Urinary bladder (tissue), 4 donors: ENCODE data around the gene PLCH1. TPM values are rescaled to one million over a fixed set of nuclear protein-coding genes. Genes with fewer than 3 reads are reported as not detected.

Source experiments
- DNase-seq: peaks from one replicate; pipeline ENCODE4 v3.0.0-alpha.2; 2015; ENCODE audit errors: extremely low spot score
- H3K27ac ChIP-seq: one replicate; pipeline ENCODE4 v1.5.1; 2013; ENCODE audit warnings: low read depth, mild to moderate bottlenecking, moderate library complexity
- H3K36me3 ChIP-seq: one replicate; pipeline ENCODE4 v1.6.1; 2013; ENCODE audit warnings: mild to moderate bottlenecking, moderate library complexity; ENCODE audit not compliant: insufficient read depth
- H3K4me1 ChIP-seq: one replicate; pipeline ENCODE4 v1.6.1; 2013; ENCODE audit warnings: mild to moderate bottlenecking, moderate library complexity; ENCODE audit not compliant: insufficient read depth
- H3K4me3 ChIP-seq: one replicate; pipeline ENCODE4 v1.5.1; 2013; ENCODE audit warnings: low read depth, low read length
- WGBS: extraction: QIAGEN DNeasy Blood & Tissue Kit; methylation state at CpG from one replicate; pipeline ENCODE4 v1.1.7; 2013; 5-methylcytosine and 5-hydroxymethylcytosine counted together
- polyA plus RNA-seq: library from polyadenylated mRNA; stranded (reverse); fragments of 200-250 nt; gene quantifications from one replicate; pipeline ENCODE4 v1.2.3, GENCODE V29; 2013
- total RNA-seq: library from RNA; depleted of rRNA; stranded (reverse); fragments of >200 nt; gene quantifications from one replicate; pipeline ENCODE4 v1.2.3, GENCODE V29; 2014
- donor health status: healthy with polysubstance abuse.
- donor health status: healthy.

PLCH1 gene
- total and polyA plus RNA-seq, 2 donors: 0.27 to 3.2 TPM

GRCh38 chr3:155581579-155581978, 163.3 kb downstream of the PLCH1 start:
- no peaks in the 10 kb centered on the region for H3K36me3 ChIP-seq
- no peaks in the 10 kb centered on the region for H3K4me1 ChIP-seq
- no peak for DNase-seq
- 85% methylated on average over 10 of the region's 10 CpGs for WGBS
- no peak overlapping the region for H3K27ac ChIP-seq
- H3K4me3 ChIP-seq: no peak overlapping the region

DNA sequence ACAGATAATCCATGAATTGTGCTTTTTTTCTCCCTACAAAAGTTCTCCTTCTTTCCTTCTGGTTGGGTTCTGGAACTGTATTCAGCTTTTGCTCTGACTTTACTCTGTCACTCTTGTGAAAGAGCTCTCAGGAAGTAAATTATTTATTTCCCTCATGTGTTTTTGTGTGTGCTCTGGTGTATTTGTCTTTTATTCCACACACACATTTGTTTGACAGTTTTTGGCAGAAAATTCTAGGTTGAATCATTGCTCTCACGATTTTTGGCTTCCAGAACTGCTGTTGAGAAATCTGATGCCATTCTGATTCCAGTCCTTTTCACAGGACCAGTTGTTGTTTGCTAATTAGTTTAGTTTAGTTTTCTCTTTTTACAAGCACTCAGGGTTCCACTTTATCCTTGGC, 172.8 kb downstream of the PLCH1 start:
- Histone ChIP-seq H3K27ac (no peak overlapping the region), H3K4me3 (no peak overlapping the region), H3K4me1 (no peaks in the 10 kb centered on the region), H3K36me3 (no peaks in the 10 kb centered on the region)
- 6% methylated on average over 1 of the region's 1 CpG for WGBS
- DNase-seq: no peak

DNA sequence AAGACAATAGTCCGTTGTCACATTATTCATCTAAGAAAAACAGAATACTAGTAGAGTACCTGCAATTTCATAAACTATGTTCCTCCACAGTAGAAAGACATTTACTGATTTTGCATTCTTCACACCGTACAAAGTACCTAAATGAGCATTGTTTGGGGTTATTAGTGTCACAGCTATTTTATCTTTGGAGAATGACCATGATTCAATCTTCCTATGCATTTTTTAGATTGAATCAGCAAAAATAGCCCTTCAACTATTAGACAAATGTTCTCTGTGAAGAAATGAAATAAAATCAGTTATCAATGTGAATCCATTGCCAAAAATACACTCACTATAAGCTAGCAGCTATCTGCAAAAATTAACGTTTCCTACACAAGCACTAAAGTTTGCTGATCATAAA, 176.6 kb downstream of the PLCH1 start:
- Histone ChIP-seq H3K27ac (no peak overlapping the region), H3K36me3 (no peaks in the 10 kb centered on the region), H3K4me1 (no peaks in the 10 kb centered on the region), H3K4me3 (no peak overlapping the region)
- 81% methylated on average over 3 of the region's 3 CpGs for WGBS
- DNase-seq: no peak

DNA sequence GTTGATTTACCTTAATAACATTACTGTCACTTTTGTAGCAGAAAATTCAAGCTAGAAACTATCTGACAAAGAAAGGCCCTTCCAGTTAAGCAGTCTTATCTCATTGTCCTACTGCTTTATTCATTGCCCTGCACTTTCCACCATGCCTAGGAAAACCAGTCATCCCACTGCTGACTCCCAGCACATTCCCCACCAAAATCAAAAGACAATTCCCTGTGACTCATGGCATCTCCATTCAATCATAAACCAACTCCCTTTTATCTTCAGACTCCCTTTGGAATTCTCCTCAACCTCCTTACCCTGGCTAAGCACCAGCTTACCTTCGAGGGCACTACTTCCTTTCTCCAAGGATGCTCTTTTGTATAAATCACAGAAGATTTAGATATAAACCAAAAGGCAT, 184.3 kb downstream of the PLCH1 start:
- no peaks in the 10 kb centered on the region for H3K4me1 ChIP-seq
- DNase-seq: no peak
- 59% methylated on average over 1 of the region's 1 CpG for whole genome bisulfite sequencing
- H3K36me3 ChIP-seq: no peaks in the 10 kb centered on the region
- H3K4me3 ChIP-seq: no peak overlapping the region
- no peak overlapping the region for H3K27ac ChIP-seq

DNA sequence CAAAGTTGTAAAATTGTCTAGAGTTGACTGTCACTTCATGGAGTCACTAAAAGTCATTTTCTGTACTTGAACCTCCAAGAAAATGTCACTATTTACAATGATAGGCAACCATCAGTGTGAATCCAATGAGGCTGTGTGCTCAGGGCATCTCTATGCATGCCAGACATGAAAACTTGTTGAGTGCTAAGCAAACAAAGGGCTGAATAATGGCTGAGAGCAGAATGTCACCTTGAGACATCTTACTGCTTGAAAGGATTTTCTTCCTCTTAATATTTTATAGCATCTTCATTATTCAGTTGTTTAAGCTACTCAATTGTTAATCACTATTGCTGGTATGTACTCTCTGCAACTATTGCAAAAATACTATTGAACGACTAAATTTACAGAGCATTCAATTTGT, 184.7 kb downstream of the PLCH1 start:
- WGBS: 81% methylated on average over 1 of the region's 1 CpG
- Histone ChIP-seq H3K36me3 (no peaks in the 10 kb centered on the region), H3K4me3 (no peak overlapping the region), H3K27ac (no peak overlapping the region), H3K4me1 (no peaks in the 10 kb centered on the region)
- no peak for DNase-seq

DNA sequence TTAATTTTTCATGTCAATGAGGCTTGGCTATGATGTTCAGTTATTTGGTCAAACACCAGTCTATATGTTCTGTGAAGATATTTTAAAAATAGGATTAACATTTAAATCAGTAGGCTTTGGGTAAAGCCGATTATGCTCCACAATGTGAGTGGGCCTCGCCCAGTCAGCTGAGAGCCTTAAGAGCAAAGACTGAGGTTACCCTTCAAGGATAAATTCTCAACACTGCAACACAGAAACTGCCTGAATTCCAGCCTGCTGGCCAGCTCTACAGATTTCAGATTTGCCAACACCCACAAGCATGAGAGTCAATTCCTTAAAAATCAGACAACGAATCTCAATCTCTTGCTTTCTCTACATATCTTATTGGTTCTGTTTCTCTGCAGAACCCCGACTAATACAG, 188.3 kb downstream of the PLCH1 start:
- DNase-seq: no peak
- Histone ChIP-seq H3K4me1 (no peaks in the 10 kb centered on the region), H3K36me3 (no peaks in the 10 kb centered on the region), H3K4me3 (no peak overlapping the region), H3K27ac (no peak overlapping the region)
- 83% methylated on average over 4 of the region's 4 CpGs for WGBS

DNA sequence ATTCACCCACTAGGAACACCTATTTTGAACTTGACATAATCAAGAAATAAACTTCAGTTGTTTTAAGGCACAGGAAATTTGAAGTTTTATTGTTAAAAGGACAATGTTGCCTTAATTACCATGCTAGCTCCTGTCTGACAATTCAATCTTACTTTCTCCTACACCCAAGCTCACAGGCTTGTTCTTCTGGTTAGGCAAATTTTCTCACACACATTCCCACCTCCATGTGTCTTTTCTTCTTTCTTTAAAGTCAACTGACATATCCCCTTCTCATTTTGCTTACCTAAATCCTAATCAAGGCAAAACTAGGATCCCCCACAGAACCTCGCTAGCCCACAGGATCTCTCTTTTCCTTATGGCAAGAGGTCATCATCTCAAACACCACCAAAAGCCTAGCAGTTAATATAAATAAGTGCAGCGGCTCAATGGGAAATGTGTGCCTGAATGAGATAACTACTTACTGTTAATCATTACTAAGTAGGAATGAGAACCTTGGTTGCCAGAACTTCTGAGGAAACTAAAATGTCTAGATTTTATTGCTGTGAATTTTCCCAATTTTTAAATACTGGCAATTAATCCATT, 189.3 kb downstream of the PLCH1 start:
- Histone ChIP-seq H3K4me1 (no peaks in the 10 kb centered on the region), H3K27ac (no peak overlapping the region), H3K36me3 (no peaks in the 10 kb centered on the region), H3K4me3 (no peak overlapping the region)
- 63% methylated on average over 2 of the region's 2 CpGs for WGBS
- DNase-seq: no peak

DNA sequence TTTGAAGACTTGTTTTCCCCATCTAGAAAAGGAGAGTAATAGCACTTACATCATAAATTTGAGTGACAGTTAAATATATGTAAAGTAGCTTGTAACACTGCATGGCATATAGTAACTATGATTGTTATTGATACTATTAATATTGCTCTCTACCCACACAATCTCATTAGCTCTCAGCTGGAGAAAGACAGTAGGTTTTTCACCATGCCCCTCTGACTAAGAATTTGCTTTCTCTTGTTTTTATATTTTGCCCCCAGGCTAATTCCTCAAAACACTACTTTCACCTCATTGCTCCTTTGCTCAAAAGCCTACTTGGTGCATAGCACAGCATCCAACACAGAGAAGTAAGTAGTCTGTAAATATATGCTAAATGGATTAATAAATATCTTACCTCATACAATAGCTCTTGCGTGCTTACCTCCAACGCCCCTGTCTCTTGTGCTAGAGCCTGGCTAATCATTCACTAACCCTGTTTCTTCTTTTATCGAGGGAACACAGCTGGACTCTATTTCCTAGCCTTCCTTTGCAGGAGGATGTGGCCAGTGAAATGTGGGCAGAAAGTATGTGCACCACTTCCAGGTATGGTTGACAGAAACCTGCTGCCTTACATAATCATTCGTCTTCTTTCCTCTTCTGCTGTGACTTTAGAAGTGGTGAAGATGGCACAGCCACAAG, 190.0 kb downstream of the PLCH1 start:
- DNase-seq: no peak
- Histone ChIP-seq H3K4me3 (no peak overlapping the region), H3K36me3 (no peaks in the 10 kb centered on the region), H3K4me1 (no peaks in the 10 kb centered on the region), H3K27ac (no peak overlapping the region)
- 61% methylated on average over 4 of the region's 4 CpGs for WGBS

GRCh38 chr3:155553780-155554179, 191.1 kb downstream of the PLCH1 start:
- H3K4me3 ChIP-seq: no peak overlapping the region
- H3K36me3 ChIP-seq: no peaks in the 10 kb centered on the region
- H3K27ac ChIP-seq: no peak overlapping the region
- WGBS: 71% methylated on average over 4 of the region's 4 CpGs
- H3K4me1 ChIP-seq: no peaks in the 10 kb centered on the region
- no peak for DNase-seq

- H3K4me1 ChIP-seq: no peaks in the 10 kb centered on the region
- 82% methylated on average over 4 of the region's 4 CpGs for WGBS
- no peak overlapping the region for H3K27ac ChIP-seq
- no peak overlapping the region for H3K4me3 ChIP-seq
- H3K36me3 ChIP-seq: no peaks in the 10 kb centered on the region
- no peak for DNase-seq
These were observed 191.5 kb downstream of the PLCH1 start for GRCh38 chr3:155553326-155553725.

DNA sequence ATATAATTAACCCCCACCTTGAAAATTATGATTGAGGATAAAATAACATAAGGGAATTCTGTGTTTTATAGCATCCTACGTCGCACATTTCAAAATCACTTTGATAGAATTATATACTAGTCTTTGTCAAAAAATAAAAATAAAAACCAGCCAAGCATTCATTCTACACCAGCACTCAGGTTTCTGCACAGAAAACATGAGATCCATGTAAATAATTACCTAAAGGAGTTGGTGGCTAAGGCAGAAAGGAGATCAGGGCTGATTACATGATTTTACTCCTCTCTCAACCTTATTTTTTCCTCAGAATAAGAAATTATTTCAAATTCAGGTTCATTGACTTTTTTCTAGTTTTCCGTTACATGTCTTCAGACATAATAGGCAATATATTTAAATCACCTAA, 194.5 kb downstream of the PLCH1 start:
- WGBS: 93% methylated on average over 3 of the region's 3 CpGs
- H3K27ac ChIP-seq: no peak overlapping the region
- H3K4me3 ChIP-seq: no peak overlapping the region

DNA sequence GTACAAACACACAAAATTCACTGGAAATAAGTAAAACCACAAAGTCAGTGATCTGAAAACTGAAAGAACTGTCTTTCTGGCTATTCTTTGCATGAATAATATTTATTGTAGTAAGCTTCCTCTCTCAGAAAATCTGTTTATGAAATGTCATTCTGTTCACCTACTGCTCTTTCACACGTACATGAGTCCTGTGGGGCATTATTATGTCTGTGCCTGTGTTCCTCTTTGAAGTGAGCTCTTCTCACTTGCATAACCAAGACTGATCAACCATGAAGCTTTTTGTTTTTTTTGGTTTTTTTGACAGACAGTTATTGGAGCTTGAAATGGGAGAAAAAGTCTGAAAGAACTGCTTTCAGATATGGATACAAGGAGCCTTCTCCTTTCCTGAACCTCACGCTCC, 195.8 kb downstream of the PLCH1 start:
- H3K4me1 ChIP-seq: no peaks in the 10 kb centered on the region
- no peak overlapping the region for H3K4me3 ChIP-seq
- no peaks in the 10 kb centered on the region for H3K36me3 ChIP-seq
- DNase-seq: no peak
- WGBS: 62% methylated on average over 2 of the region's 2 CpGs
- no peak overlapping the region for H3K27ac ChIP-seq

More for the DNA sequence above, 194.5 kb downstream of the PLCH1 start:
- no peaks in the 10 kb centered on the region for H3K4me1 ChIP-seq
- DNase-seq: no peak
- H3K36me3 ChIP-seq: no peaks in the 10 kb centered on the region

- Histone ChIP-seq H3K4me1 (no peaks in the 10 kb centered on the region), H3K4me3 (no peak overlapping the region), H3K36me3 (no peaks in the 10 kb centered on the region), H3K27ac (no peak overlapping the region)
- no peak for DNase-seq
- WGBS: 38% methylated on average over 2 of the region's 2 CpGs
These were observed 196.7 kb downstream of the PLCH1 start for GRCh38 chr3:155548195-155548594.

- no peak overlapping the region for H3K27ac ChIP-seq
- H3K36me3 ChIP-seq: no peaks in the 10 kb centered on the region
- no peaks in the 10 kb centered on the region for H3K4me1 ChIP-seq
- 89% methylated on average over 3 of the region's 3 CpGs for WGBS
- no peak for DNase-seq
- H3K4me3 ChIP-seq: no peak overlapping the region
These were observed 209.8 kb downstream of the PLCH1 start for GRCh38 chr3:155535098-155535497.

DNA sequence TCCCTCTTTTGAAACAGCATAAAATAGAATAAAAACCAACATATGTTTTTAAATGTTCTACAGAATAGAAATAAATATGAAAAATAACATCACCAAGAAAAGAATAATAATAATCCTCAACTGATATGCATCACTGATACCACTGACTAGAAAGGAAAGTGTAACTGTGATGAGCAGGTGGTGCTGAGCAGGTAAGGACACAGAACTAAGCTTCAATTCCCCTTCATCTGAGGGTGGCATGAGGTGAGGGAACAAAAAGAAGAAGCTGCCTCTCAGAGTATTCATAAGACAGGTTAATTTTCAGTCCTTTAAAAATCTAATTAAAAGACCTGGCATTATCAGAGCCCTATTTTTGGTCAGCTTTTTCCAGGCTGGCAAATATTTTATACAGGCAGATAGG, 216.3 kb downstream of the PLCH1 start:
- DNase-seq: no peak
- Histone ChIP-seq H3K4me3 (no peak overlapping the region), H3K27ac (no peak overlapping the region), H3K4me1 (no peaks in the 10 kb centered on the region), H3K36me3 (no peaks in the 10 kb centered on the region)
